ENCODE measurements around the gene TBC1D22A.

- no peak for TF ChIP-seq ATF3 (IDR thresholded peaks at IDR 0.05)
- no peak for TF ChIP-seq CTCF (IDR thresholded peaks at IDR 0.05; ENCODE audit: low read depth, low read length, missing input control)
- TF ChIP-seq RAD21 (IDR thresholded peaks at IDR 0.05), result no peak
- no peak for TF ChIP-seq GABPA (IDR thresholded peaks at IDR 0.05 in 1 of 2, conservative IDR thresholded peaks at IDR 0.05 in 1 of 2)
- TF ChIP-seq TAF1 (conservative IDR thresholded peaks at IDR 0.05), result no peak
- TF ChIP-seq ZBTB33 (IDR thresholded peaks at IDR 0.05), result no peak
- no peak for TF ChIP-seq YY1 (IDR thresholded peaks at IDR 0.05)
Measured at GRCh38 chr22:46752988-46753310, 9.5 kb upstream of the TBC1D22A start.
